ENCODE data around the gene FIBCD1. TPM values are rescaled to one million over a fixed set of nuclear protein-coding genes. Genes with fewer than 3 reads are reported as not detected.

Gene FIBCD1
- total and polyA plus RNA-seq, 2 of the 8 experiments (the other 6 are each of a cell fraction or from before 2014, with no cell fraction given) = 6.1 to 8.8 TPM

GRCh38 chr9:130854835-130855234 is 84.2 kb downstream of the FIBCD1 start:
- no peak overlapping the region for H3K23ac ChIP-seq (ENCODE audit: insufficient read length)
- peaks cover 8% of the 10 kb centered on the region for H3K79me1 ChIP-seq (ENCODE audit: low read depth, low read length)
- no peak overlapping the region for H3K9ac ChIP-seq (replicated peaks in 1 of 4; ENCODE audit: extremely low read depth in 1 of 4, low read depth in 3 of 4, low read length in 3 of 4)
- FAIRE-seq (no peak), DNase-seq (ENCODE audit: low read depth in 1 of 2, low spot score in 2 of 2) (no peak)
- no peak overlapping the region for H3K27ac ChIP-seq (ENCODE audit: low read depth, low read length)
- no peaks in the 10 kb centered on the region for H3K23me2 ChIP-seq (ENCODE audit: low read depth, low read length)
- CTCF ChIA-PET (ENCODE audit: partially characterized antibody) = interaction anchor here (0.7 to 3.8 kb wide), 13 partner anchors 9 to 189 kb away, joined by 3 to 19 read pairs (median 5); no protein-coding TSS in a partner anchor
- H3K4ac ChIP-seq (replicated peaks; ENCODE audit: insufficient read length, low read depth, low read length) = no peak overlapping the region
- no peak overlapping the region for H4K8ac ChIP-seq (ENCODE audit: extremely low read depth, insufficient read depth, low read length)
- peaks cover 17 to 35% (median 25%) of the 10 kb centered on the region in 4 experiments for H3K36me3 ChIP-seq (ENCODE audit: control insufficient read depth in 2 of 4, insufficient read depth in 4 of 4, low read length in 3 of 4)
- H3K56ac ChIP-seq (replicated peaks; ENCODE audit: insufficient read length, low read depth, low read length) = no peak overlapping the region
- no peak overlapping the region for H4K91ac ChIP-seq (replicated peaks; ENCODE audit: insufficient read length, low read length)
- no peak overlapping the region for H2BK5ac ChIP-seq (ENCODE audit: low read depth, low read length)
- no peak overlapping the region for H3K18ac ChIP-seq (ENCODE audit: extremely low read depth, low read length)
- H3K14ac ChIP-seq (ENCODE audit: insufficient read length) = no peak overlapping the region
- POLR2A ChIA-PET (ENCODE audit: partially characterized antibody) = interaction anchor here (1.2 kb wide), 1 partner anchor 14 kb away, joined by 4 read pairs; no protein-coding TSS in a partner anchor
- H3K27me3 ChIP-seq (replicated peaks in 1 of 4; ENCODE audit: control insufficient read depth in 3 of 4, extremely low read depth in 1 of 4, insufficient read depth in 3 of 4, low read length in 3 of 4) = no peaks in the 10 kb centered on the region
- H3K4me1 ChIP-seq (replicated peaks in 1 of 4; ENCODE audit: control insufficient read depth in 3 of 4, insufficient read depth in 4 of 4, low read length in 3 of 4) = 0 out of 7 replicates have a peak, but pooled peaks cover 0 to under 1% (median 0%) of the 10 kb centered on the region in 4 experiments
- no peak overlapping the region for H2BK15ac ChIP-seq (ENCODE audit: low read length)
- no peak overlapping the region for H3K4me3 ChIP-seq (ENCODE audit: extremely low read depth in 1 of 4, insufficient read depth in 2 of 4, low read depth in 3 of 4, low read length in 4 of 4)
- no peak overlapping the region for H2BK20ac ChIP-seq (ENCODE audit: low read length)
- no peak overlapping the region for H3K4me2 ChIP-seq (ENCODE audit: insufficient read depth in 1 of 2, low read depth in 2 of 2, low read length in 2 of 2)
- H2AK5ac ChIP-seq (ENCODE audit: low read depth, low read length) = no peak overlapping the region
- H2BK12ac ChIP-seq (ENCODE audit: low read depth, low read length) = no peak overlapping the region
- H2AFZ ChIP-seq (ENCODE audit: low read length) = no peak overlapping the region
- peaks cover 2 to 62% of the 10 kb centered on the region in 2 experiments for H3K79me2 ChIP-seq (ENCODE audit: control insufficient read depth in 1 of 2, insufficient read depth in 2 of 2, low read length in 2 of 2)
- no peaks in the 10 kb centered on the region for H3K9me3 ChIP-seq (ENCODE audit: insufficient read depth in 2 of 2, low read depth in 1 of 2, low read length in 1 of 2)
- H2BK120ac ChIP-seq (replicated peaks; ENCODE audit: low read depth, low read length) = no peak overlapping the region
- 92% methylated on average over 9 of the region's 9 CpGs; no CpG with 5 or more reads in 1 of the 2 experiments for WGBS, 2 experiments (ENCODE audit: extremely low coverage in 1 of 2, insufficient coverage in 1 of 2, insufficient read length in 1 of 2, insufficient replicate concordance in 2 of 2, low coverage in 1 of 2, low lambda C conversion rate in 2 of 2, missing lambda C conversion rate in 1 of 2)
- peaks cover 10 to 18% of the 10 kb centered on the region in 2 experiments for H4K20me1 ChIP-seq (replicated peaks in 1 of 2; ENCODE audit: control insufficient read depth in 1 of 2, insufficient read depth in 2 of 2, low read length in 2 of 2)
- H4K5ac ChIP-seq (ENCODE audit: insufficient read length, low read depth, low read length) = no peak overlapping the region
- TF ChIP-seq SUZ12 (IDR thresholded peaks at IDR 0.05; ENCODE audit: low read length) (no peak), RAD21 (IDR thresholded peaks at IDR 0.05 in 1 of 2, conservative IDR thresholded peaks at IDR 0.05 in 1 of 2; ENCODE audit: low read depth in 2 of 2, low read length in 2 of 2) (peak in 1 of 2 experiments; percentile 20; a peak in 1 of 4 replicates), CTBP2 (IDR thresholded peaks at IDR 0.05; ENCODE audit: borderline replicate concordance, insufficient read depth, insufficient read length, low read length) (no peak), SP1 (IDR thresholded peaks at IDR 0.05; ENCODE audit: low read depth, low read length) (no peak), EZH2 (IDR thresholded peaks at IDR 0.05; ENCODE audit: low read depth, low read length, severe bottlenecking) (no peak), TBP (IDR thresholded peaks at IDR 0.05; ENCODE audit: low read depth, low read length) (no peak), SP2 (IDR thresholded peaks at IDR 0.05; ENCODE audit: low read length) (no peak)
- TF ChIP-seq, protein P1, sequence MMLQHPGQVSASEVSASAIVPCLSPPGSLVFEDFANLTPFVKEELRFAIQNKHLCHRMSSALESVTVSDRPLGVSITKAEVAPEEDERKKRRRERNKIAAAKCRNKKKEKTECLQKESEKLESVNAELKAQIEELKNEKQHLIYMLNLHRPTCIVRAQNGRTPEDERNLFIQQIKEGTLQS (IDR thresholded peaks at IDR 0.05; ENCODE audit: insufficient read depth, low read depth, low read length) = no peak
- TF ChIP-seq, protein P2, sequence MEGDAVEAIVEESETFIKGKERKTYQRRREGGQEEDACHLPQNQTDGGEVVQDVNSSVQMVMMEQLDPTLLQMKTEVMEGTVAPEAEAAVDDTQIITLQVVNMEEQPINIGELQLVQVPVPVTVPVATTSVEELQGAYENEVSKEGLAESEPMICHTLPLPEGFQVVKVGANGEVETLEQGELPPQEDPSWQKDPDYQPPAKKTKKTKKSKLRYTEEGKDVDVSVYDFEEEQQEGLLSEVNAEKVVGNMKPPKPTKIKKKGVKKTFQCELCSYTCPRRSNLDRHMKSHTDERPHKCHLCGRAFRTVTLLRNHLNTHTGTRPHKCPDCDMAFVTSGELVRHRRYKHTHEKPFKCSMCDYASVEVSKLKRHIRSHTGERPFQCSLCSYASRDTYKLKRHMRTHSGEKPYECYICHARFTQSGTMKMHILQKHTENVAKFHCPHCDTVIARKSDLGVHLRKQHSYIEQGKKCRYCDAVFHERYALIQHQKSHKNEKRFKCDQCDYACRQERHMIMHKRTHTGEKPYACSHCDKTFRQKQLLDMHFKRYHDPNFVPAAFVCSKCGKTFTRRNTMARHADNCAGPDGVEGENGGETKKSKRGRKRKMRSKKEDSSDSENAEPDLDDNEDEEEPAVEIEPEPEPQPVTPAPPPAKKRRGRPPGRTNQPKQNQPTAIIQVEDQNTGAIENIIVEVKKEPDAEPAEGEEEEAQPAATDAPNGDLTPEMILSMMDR (IDR thresholded peaks at IDR 0.05; ENCODE audit: control extremely low read depth in 1 of 3, insufficient read depth in 1 of 3, low read depth in 1 of 3, low read length in 3 of 3) = peak in 2 of 3 experiments; percentile 31 to 32; a peak in 3 of 4 replicates
